ENCODE measurements around the gene COL12A1.

- no peak for TF ChIP-seq CTCF (IDR thresholded peaks at IDR 0.05)
- no peak for TF ChIP-seq POLR2A (IDR thresholded peaks at IDR 0.05)
- TF ChIP-seq EP300 (IDR thresholded peaks at IDR 0.05): no peak
Measured at GRCh38 chr6:75130784-75131183, 75.1 kb downstream of the COL12A1 start.
